Lower lobe of right lung (tissue), 2 donors: ENCODE data around the gene DNAH1. TPM values are rescaled to one million over a fixed set of nuclear protein-coding genes. Genes with fewer than 3 reads are reported as not detected.
"Not testable (repeated sequence)": the region's sequence is repeated elsewhere in the genome, so short reads cannot be mapped to it uniquely, and the experiment has no call there.

Experiments used
- ATAC-seq, 2 donors: fragments of 200-7000 bp; cut with Tn5 transposase; one replicate each; pipeline ENCODE4 v1.9.1; 2020 to 2022; ENCODE audit warnings: mild to moderate bottlenecking in 2 of 2, moderate library complexity in 2 of 2
- DNase-seq: peaks from one replicate; pipeline ENCODE4 v3.0.0-alpha.2; 2020
- H3K27ac ChIP-seq: fragments of 200-600 bp; one replicate; pipeline ENCODE4 v1.8.0; 2022
- H3K27me3 ChIP-seq: fragments of 200-600 bp; one replicate; pipeline ENCODE4 v1.8.0; 2022; ENCODE audit warnings: low read depth
- H3K36me3 ChIP-seq: fragments of 200-600 bp; one replicate; pipeline ENCODE4 v1.8.0; 2022; ENCODE audit warnings: mild to moderate bottlenecking
- H3K4me1 ChIP-seq: fragments of 200-600 bp; one replicate; pipeline ENCODE4 v1.8.0; 2022
- H3K4me3 ChIP-seq: fragments of 200-600 bp; one replicate; pipeline ENCODE4 v1.8.0; 2022; ENCODE audit warnings: mild to moderate bottlenecking
- H3K9me3 ChIP-seq: fragments of 200-600 bp; one replicate; pipeline ENCODE4 v1.8.0; 2022
- intact Hi-C: fragments of 100-400 bp; cut with DNase I; formaldehyde crosslinking; loops from one replicate; pipeline ENCODE4 v1.11.0; 2022
- total RNA-seq: library from RNA; stranded (reverse); fragmentation: NEBNext Ultra II Directional; extraction: Animal tissue kit (Norgen Biotek cat#: 25700); gene quantifications from one replicate; pipeline ENCODE4 v1.2.1, GENCODE V29; 2021
- TF ChIP-seq, protein P1 (sequence below): fragments of 200-600 bp; IDR thresholded peaks from one replicate; pipeline ENCODE4 v1.8.0; 2022; ENCODE audit warnings: antibody characterized with exemption, mild to moderate bottlenecking
- donor health status: DM: no; HTN: yes; CAD: no; lungs with severe emphysema.

The DNAH1 gene
- total RNA-seq, 1 donor from 2014 or later = 16.4 TPM

- peak overlapping the region; percentile 27 for H3K27ac ChIP-seq
- ATAC-seq (no peak), DNase-seq (no peak)
- no peaks in the 10 kb centered on the region for H3K9me3 ChIP-seq
- H3K36me3 ChIP-seq = peaks cover 3% of the 10 kb centered on the region
- H3K4me1 ChIP-seq = peaks cover 26% of the 10 kb centered on the region
- intact Hi-C loops = no loop called here
- TF ChIP-seq, protein P1, sequence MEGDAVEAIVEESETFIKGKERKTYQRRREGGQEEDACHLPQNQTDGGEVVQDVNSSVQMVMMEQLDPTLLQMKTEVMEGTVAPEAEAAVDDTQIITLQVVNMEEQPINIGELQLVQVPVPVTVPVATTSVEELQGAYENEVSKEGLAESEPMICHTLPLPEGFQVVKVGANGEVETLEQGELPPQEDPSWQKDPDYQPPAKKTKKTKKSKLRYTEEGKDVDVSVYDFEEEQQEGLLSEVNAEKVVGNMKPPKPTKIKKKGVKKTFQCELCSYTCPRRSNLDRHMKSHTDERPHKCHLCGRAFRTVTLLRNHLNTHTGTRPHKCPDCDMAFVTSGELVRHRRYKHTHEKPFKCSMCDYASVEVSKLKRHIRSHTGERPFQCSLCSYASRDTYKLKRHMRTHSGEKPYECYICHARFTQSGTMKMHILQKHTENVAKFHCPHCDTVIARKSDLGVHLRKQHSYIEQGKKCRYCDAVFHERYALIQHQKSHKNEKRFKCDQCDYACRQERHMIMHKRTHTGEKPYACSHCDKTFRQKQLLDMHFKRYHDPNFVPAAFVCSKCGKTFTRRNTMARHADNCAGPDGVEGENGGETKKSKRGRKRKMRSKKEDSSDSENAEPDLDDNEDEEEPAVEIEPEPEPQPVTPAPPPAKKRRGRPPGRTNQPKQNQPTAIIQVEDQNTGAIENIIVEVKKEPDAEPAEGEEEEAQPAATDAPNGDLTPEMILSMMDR = no peak
- H3K4me3 ChIP-seq = no peak overlapping the region
- no peaks in the 10 kb centered on the region for H3K27me3 ChIP-seq
Observed at GRCh38 chr3:52281981-52282801, 33.9 kb upstream of the DNAH1 start.

GRCh38 chr3:52283306-52283705, 32.8 kb upstream of the DNAH1 start:
- H3K27ac ChIP-seq = no peak overlapping the region
- no peaks in the 10 kb centered on the region for H3K9me3 ChIP-seq
- H3K27me3 ChIP-seq = no peaks in the 10 kb centered on the region
- intact Hi-C loops = no loop called here
- DNase-seq (no peak), ATAC-seq (no peak)
- no peak overlapping the region for H3K4me3 ChIP-seq
- H3K4me1 ChIP-seq = peaks cover 27% of the 10 kb centered on the region
- TF ChIP-seq, protein P1 = no peak
- peaks cover 3% of the 10 kb centered on the region for H3K36me3 ChIP-seq

DNA sequence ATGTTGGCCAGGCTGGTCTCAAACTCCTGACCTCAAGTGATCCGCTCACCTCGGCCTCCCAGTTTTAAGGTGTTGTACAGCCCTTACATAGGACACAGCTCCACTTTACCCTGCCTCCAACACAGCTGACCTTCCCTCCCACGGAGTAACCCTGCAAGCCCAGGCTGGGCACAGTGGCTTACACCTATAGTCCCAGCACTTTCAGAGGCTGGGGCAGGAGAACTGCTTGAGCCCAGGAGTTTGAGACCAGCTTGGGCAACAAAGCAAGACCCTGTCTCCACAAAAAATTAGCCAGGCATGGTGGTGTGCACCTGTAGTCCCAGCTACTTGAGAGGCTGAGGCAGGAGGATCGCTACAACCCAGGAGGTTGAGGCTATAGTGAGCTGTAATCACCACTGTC, 32.1 kb upstream of the DNAH1 start:
- H3K36me3 ChIP-seq, DNase-seq, intact Hi-C loops, ATAC-seq, H3K9me3 ChIP-seq, H3K4me3 ChIP-seq, H3K27me3 ChIP-seq: not testable (repeated sequence)
- Histone ChIP-seq H3K4me1 (peaks cover 34% of the 10 kb centered on the region), H3K27ac (peak overlapping the region; percentile 14)

DNA sequence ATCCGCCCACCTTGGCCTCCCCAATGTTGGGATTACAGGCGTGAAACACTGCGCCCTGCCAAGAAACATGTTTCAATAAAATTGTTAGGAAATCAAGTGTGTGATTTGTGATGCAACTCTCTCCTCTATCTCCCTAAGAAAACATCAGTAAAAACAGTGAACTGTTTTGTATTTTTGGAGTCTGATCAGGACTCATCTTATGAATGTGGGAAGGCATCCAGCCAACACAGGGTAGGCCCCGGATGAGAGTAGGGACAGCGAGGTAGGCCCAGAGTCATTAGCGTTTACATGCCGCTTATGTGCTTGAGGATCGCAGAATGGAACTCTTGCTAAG, 29.4 kb upstream of the DNAH1 start:
- TF ChIP-seq, protein P1 = no peak
- peak overlapping the region; percentile 70 for H3K4me3 ChIP-seq
- ATAC-seq (peak in 1 of 2 donors; percentile 1), DNase-seq (no peak)
- H3K27ac ChIP-seq = peak overlapping the region; percentile 100
- peaks cover 20% of the 10 kb centered on the region for H3K4me1 ChIP-seq
- intact Hi-C loops = no loop called here
- no peaks in the 10 kb centered on the region for H3K27me3 ChIP-seq
- H3K36me3 ChIP-seq = peaks cover 15% of the 10 kb centered on the region
- no peaks in the 10 kb centered on the region for H3K9me3 ChIP-seq

- Histone ChIP-seq H3K27ac (peak overlapping the region; percentile 100), H3K9me3 (no peaks in the 10 kb centered on the region), H3K4me1 (peaks cover 20% of the 10 kb centered on the region), H3K27me3 (no peaks in the 10 kb centered on the region), H3K36me3 (peaks cover 31% of the 10 kb centered on the region), H3K4me3 (peak overlapping the region; percentile 70)
- no peak for ATAC-seq
- no peak for DNase-seq
- TF ChIP-seq, protein P1 = no peak
- intact Hi-C loops = no loop called here
Observed at GRCh38 chr3:52288674-52289073, 27.4 kb upstream of the DNAH1 start.

GRCh38 chr3:52289338-52289746, 26.8 kb upstream of the DNAH1 start:
- no peak for ATAC-seq
- intact Hi-C loops = no loop called here
- Histone ChIP-seq H3K9me3 (no peaks in the 10 kb centered on the region), H3K27me3 (no peaks in the 10 kb centered on the region), H3K36me3 (peaks cover 36% of the 10 kb centered on the region), H3K4me3 (no peak overlapping the region), H3K4me1 (peaks cover 20% of the 10 kb centered on the region), H3K27ac (no peak overlapping the region)
- TF ChIP-seq, protein P1 = no peak
- no peak for DNase-seq
